Central memory CD8-positive, alpha-beta T cell (primary cell): Measurements from ENCODE around the gene PDE4D.
"Not testable (repeated sequence)": the region's sequence is repeated elsewhere in the genome, so short reads cannot be mapped to it uniquely, and the experiment has no call there.

Experiments used
- ATAC-seq: fragments of 150-1000 bp; cut with Tn5 transposase; replicated peaks from 2 replicates; pipeline ENCODE4 v1.10.0; 2022; ENCODE audit warnings: mild to moderate bottlenecking, moderate FRiP score, moderate number of reproducible peaks; ENCODE audit not compliant: poor library complexity, severe bottlenecking; ENCODE audit errors: extremely low read depth
- DNase-seq, 2 donors: peaks; one replicate each; pipeline ENCODE4 v3.0.0; 2021; ENCODE audit warnings: low spot score in 2 of 2
- H3K27ac Mint-ChIP-seq: one replicate; pipeline ENCODE4 v1.8.0; 2022; ENCODE audit warnings: low read depth, mild to moderate bottlenecking, moderate library complexity, mixed read lengths
- H3K27me3 Mint-ChIP-seq: one replicate; pipeline ENCODE4 v1.8.0; 2022; ENCODE audit warnings: mixed read lengths
- H3K36me3 Mint-ChIP-seq: one replicate; pipeline ENCODE4 v1.8.0; 2022; ENCODE audit warnings: mild to moderate bottlenecking, moderate library complexity, mixed read lengths; ENCODE audit not compliant: insufficient read depth
- H3K4me1 Mint-ChIP-seq: one replicate; pipeline ENCODE4 v1.8.0; 2022; ENCODE audit warnings: mixed read lengths
- H3K4me3 Mint-ChIP-seq: one replicate; pipeline ENCODE4 v1.8.0; 2022; ENCODE audit warnings: mild to moderate bottlenecking, moderate library complexity, mixed read lengths
- H3K9me3 Mint-ChIP-seq: one replicate; pipeline ENCODE4 v1.8.0; 2022; ENCODE audit warnings: mixed read lengths

PDE4D gene

GRCh38 chr5:59760785-59761348 is 132.7 kb downstream of the PDE4D start:
- ATAC-seq, result no peak
- H3K4me3 Mint-ChIP-seq, result no peak overlapping the region
- no peaks in the 10 kb centered on the region for H3K36me3 Mint-ChIP-seq
- peaks cover 6% of the 10 kb centered on the region for H3K27me3 Mint-ChIP-seq
- no peak for DNase-seq
- H3K9me3 Mint-ChIP-seq, result no peaks in the 10 kb centered on the region
- no peaks in the 10 kb centered on the region for H3K4me1 Mint-ChIP-seq
- no peak overlapping the region for H3K27ac Mint-ChIP-seq

DNA sequence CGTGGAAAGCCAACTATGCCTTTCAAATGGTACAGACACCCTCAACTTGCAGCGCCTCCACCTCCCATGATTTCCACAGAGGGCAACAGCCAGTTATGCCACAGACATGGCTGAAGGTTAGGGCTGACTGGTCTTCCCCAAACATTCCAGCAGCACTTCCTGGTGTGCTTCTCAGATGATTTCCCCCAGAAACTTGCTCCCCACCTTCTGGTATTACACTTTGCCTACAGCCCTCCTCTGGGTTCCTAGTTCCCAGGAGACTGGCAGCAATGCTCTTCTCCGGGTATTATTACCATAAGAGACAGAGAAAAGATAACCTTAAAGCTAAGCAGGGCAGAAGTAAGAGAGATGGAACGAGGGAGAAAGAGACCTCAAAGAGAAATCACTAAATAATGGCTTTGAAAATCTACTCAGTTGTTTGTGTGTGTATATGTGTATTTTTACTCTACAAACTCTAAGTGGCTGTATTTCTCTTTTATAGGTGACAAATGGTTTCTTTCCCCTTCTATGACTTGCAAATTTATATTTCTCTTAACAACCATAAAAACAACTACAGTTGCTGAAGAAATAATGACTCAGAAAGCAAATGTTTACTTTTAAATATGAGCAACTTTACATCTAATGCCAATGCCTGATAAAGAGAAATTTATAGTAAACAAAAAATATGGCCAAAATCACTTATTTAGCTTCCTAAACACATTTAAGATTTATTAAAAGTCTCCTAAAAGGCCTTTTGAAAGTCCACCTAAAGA is 133.8 kb downstream of the PDE4D start:
- no peak overlapping the region for H3K4me3 Mint-ChIP-seq
- no peak for ATAC-seq
- no peaks in the 10 kb centered on the region for H3K36me3 Mint-ChIP-seq
- DNase-seq, result no peak
- H3K4me1 Mint-ChIP-seq, result no peaks in the 10 kb centered on the region
- H3K9me3 Mint-ChIP-seq, result no peaks in the 10 kb centered on the region
- H3K27me3 Mint-ChIP-seq, result no peaks in the 10 kb centered on the region
- no peak overlapping the region for H3K27ac Mint-ChIP-seq

DNA sequence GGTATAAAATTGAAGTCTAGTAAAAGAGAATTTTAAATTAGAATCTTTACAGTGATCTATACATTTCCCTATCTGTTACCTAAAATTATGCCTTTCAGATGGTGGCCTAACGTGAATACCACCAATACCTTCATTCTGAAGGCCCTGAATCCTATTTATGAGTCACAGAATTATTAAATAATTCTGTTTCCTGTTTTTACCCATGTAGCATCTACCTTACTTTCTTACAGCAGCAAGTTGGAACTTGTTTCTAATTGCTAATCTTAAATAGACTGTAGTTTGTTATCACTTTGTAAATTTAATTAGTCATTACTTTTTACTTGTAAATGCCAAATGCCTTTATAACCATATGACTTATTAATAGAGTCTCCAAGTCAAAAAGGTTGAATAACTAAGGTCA is 135.0 kb downstream of the PDE4D start:
- ATAC-seq (no peak), DNase-seq (no peak)
- Mint-ChIP-seq H3K36me3 (no peaks in the 10 kb centered on the region), H3K27ac (no peak overlapping the region), H3K4me3 (no peak overlapping the region), H3K9me3 (no peaks in the 10 kb centered on the region), H3K4me1 (no peaks in the 10 kb centered on the region), H3K27me3 (no peaks in the 10 kb centered on the region)

DNA sequence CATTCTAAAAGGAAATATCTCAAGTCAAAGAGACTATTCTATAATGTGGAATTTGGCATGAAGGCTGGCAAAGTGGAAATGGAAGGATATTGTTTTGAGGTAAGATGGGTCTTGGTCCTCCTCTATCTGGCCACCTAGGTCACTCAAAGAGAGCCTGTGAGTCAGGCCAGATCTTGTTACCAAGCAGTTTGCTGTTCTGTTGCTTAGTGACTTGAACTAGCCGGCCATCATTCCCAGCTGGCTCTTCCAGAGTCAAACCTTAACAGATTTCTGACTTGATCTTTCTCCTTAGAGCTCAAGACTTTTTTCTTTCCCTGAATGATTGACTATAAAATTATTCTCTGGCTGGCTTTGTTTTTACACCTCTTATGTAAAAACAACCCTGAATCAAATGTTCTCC is 136.1 kb downstream of the PDE4D start:
- Mint-ChIP-seq H3K27me3 (no peaks in the 10 kb centered on the region), H3K4me3 (no peak overlapping the region), H3K9me3 (no peaks in the 10 kb centered on the region), H3K4me1 (no peaks in the 10 kb centered on the region), H3K36me3 (no peaks in the 10 kb centered on the region), H3K27ac (no peak overlapping the region)
- ATAC-seq (no peak), DNase-seq (no peak)

DNA sequence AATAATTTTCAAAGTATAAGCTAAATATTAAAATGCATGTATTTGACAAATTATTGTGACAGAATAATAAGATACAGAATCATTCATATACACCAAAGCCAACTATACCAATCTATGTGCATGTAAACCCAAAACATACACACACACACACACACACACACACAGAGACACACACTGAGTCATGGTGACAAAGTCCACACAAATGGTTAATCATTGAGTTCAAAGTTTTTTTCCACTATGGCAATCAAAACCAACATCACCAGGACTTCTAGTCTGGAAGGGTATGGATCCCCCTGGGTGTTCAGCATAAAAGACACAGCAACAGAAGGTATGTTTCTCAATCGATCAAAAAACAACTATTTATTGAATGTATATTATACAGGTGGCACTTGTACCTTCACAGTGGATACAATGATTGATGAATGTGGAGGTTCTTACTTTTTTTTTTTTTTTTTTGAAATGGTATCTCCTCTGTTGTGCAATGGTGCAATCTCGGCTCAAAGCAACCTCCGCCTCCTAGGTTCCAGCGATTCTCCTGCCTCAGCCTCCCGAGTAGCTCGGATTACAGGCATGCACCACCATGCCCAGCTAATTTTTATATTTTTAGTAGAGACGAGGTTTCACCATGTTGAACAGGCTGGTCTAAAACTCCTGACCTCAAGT is 137.0 kb downstream of the PDE4D start:
- no peaks in the 10 kb centered on the region for H3K27me3 Mint-ChIP-seq
- DNase-seq, result no peak
- no peaks in the 10 kb centered on the region for H3K36me3 Mint-ChIP-seq
- no peak overlapping the region for H3K27ac Mint-ChIP-seq
- no peak overlapping the region for H3K4me3 Mint-ChIP-seq
- H3K4me1 Mint-ChIP-seq, result no peaks in the 10 kb centered on the region
- ATAC-seq, result no peak
- no peaks in the 10 kb centered on the region for H3K9me3 Mint-ChIP-seq

GRCh38 chr5:59755476-59755875 is 138.1 kb downstream of the PDE4D start:
- H3K36me3 Mint-ChIP-seq, result no peaks in the 10 kb centered on the region
- DNase-seq (no peak), ATAC-seq (no peak)
- H3K4me1 Mint-ChIP-seq, result no peaks in the 10 kb centered on the region
- no peaks in the 10 kb centered on the region for H3K27me3 Mint-ChIP-seq
- no peak overlapping the region for H3K27ac Mint-ChIP-seq
- no peak overlapping the region for H3K4me3 Mint-ChIP-seq
- no peaks in the 10 kb centered on the region for H3K9me3 Mint-ChIP-seq

DNA sequence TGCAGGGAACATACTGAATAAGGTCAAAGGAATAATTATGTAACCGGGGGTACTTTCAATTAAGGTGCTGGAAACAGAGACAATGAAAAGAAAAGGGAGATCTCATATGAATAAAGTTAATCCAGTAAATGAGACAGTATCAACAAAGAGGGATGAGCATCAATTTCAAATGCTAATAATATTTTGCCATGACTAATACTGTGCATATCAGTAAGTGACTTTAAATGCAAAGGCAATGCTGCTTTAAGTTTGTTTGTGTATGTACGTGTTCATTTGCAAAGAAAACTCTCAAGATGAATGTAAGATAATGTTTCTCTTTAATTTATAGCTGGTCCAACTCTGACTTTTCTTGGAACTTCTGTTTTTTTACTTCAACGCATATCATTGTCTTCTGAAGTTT is 139.9 kb downstream of the PDE4D start:
- Mint-ChIP-seq H3K27ac (no peak overlapping the region), H3K9me3 (no peaks in the 10 kb centered on the region), H3K4me1 (no peaks in the 10 kb centered on the region), H3K4me3 (no peak overlapping the region), H3K27me3 (no peaks in the 10 kb centered on the region), H3K36me3 (no peaks in the 10 kb centered on the region)
- DNase-seq, result no peak
- no peak for ATAC-seq

DNA sequence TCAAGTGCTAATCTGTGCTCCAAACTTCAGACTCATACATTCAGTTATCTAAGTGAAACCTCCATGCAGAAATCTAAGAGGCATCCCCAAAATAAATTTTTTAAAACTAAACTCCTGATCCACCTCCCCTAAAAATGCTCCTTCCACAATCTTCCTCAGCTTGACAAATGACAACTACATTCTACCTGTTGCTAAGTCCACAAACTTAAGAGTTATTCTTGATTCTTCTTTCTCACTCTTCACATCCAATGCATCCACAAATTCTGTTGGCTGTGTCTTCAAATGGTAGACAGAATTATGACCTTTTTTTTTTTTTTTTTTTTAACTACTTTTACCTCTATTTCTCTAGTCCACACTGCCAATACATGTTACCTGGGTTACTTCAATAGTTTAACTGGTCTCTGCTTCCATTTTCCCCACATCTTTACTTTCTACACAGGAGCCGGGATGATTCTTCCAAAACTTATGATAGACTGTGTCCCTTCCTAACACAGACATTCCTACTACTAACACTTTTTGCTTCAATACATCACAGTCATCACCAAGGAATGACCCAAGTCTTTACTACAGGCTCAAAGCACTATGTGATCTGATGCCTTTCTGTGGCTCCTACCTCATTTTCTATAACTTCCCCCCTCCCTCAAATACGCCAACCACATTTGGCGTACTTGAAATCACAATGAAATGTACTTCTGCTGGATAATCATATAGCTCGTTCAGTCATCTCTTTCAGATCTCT is 143.6 kb downstream of the PDE4D start:
- Mint-ChIP-seq H3K9me3 (no peaks in the 10 kb centered on the region), H3K4me1 (no peaks in the 10 kb centered on the region), H3K27me3 (no peaks in the 10 kb centered on the region), H3K27ac (no peak overlapping the region), H3K36me3 (no peaks in the 10 kb centered on the region), H3K4me3 (no peak overlapping the region)
- no peak for DNase-seq
- no peak for ATAC-seq

- not testable (repeated sequence) for H3K27me3 Mint-ChIP-seq, H3K4me3 Mint-ChIP-seq, H3K9me3 Mint-ChIP-seq, H3K36me3 Mint-ChIP-seq, H3K4me1 Mint-ChIP-seq, H3K27ac Mint-ChIP-seq, DNase-seq, ATAC-seq
These were observed 145.4 kb downstream of the PDE4D start for GRCh38 chr5:59748036-59748663.

DNA sequence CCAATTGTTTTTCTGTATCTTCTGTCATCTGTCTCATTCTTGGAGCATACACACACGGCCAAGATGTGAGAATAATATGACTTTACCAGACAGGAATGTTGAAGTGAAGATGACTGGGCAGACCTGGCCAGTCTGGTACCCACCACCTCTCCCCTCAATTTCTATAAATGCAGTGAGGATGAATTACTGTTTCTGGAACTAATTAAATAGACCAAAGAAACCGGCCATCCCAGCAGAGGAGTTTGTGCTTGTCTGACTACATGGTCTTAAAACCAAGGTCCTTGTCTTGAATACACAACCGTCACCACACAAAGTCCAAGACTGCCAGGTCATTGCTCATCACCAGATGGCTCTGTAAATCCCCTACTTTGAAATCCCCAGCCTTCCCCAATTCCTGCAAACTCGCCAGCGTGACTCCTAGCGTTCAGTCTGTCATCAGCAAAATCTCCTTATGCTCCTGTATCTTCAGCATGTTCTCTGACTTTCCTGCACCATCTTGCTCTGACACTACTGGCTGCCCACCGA is 147.2 kb downstream of the PDE4D start:
- Mint-ChIP-seq H3K4me1 (no peaks in the 10 kb centered on the region), H3K9me3 (no peaks in the 10 kb centered on the region), H3K27me3 (no peaks in the 10 kb centered on the region), H3K27ac (no peak overlapping the region), H3K4me3 (no peak overlapping the region), H3K36me3 (no peaks in the 10 kb centered on the region)
- ATAC-seq, result no peak
- DNase-seq, result no peak

DNA sequence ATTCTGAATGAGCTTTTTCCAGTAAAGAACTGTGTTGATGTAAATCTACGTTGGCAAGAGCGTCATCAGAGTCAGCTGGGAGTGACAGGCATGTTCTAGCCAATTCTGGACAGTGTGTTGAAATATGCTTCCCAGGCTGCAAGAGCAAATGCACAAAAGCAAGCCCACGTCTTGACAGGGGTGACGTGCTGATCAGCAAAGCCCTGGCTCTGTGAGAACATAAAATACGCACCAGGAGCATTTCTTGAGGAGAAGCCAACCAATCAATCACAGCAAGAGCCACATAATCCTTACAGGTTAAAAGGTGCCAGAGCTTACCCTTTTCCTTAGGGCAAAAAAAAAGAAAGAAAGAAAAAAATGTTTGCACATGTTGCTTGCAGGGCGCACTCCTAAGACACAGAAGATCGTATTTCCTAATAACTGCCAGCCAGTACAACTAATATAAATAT is 148.1 kb downstream of the PDE4D start:
- H3K4me1 Mint-ChIP-seq, result no peaks in the 10 kb centered on the region
- DNase-seq (no peak), ATAC-seq (no peak)
- no peaks in the 10 kb centered on the region for H3K9me3 Mint-ChIP-seq
- H3K4me3 Mint-ChIP-seq, result no peak overlapping the region
- no peak overlapping the region for H3K27ac Mint-ChIP-seq
- H3K27me3 Mint-ChIP-seq, result no peaks in the 10 kb centered on the region
- no peaks in the 10 kb centered on the region for H3K36me3 Mint-ChIP-seq

DNA sequence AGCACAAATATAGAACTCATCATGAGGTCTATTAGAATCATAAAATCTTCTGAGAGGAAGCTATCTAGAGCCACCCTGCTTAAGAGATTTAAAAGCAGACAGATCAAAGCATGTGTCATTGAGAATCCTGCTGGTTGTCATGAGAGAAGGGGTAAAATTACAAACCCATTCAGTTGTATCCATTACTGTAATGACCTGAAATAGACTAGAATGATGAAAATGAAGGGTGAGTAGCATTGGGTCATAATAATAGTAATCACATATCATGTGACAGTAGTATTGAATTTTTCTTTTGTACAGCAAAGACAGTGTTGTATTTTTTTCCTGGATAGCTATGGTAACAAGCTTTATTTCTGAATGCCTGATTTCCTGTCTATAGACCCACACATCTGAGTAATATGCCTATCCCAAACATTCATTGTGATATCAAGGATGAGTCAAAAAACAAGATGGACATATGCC is 149.0 kb downstream of the PDE4D start:
- no peaks in the 10 kb centered on the region for H3K9me3 Mint-ChIP-seq
- H3K4me1 Mint-ChIP-seq, result no peaks in the 10 kb centered on the region
- no peak for ATAC-seq
- no peaks in the 10 kb centered on the region for H3K27me3 Mint-ChIP-seq
- no peak overlapping the region for H3K4me3 Mint-ChIP-seq
- H3K27ac Mint-ChIP-seq, result no peak overlapping the region
- DNase-seq, result no peak
- no peaks in the 10 kb centered on the region for H3K36me3 Mint-ChIP-seq
